Esophagus squamous epithelium (tissue), 5 donors: ENCODE data around the gene MBD3L2B. TPM values are rescaled to one million over a fixed set of nuclear protein-coding genes. Genes with fewer than 3 reads are reported as not detected.
"Not testable (repeated sequence)": the region's sequence is repeated elsewhere in the genome, so short reads cannot be mapped to it uniquely, and the experiment has no call there.

ENCODE experiments used
- DNase-seq: peaks from one replicate; lab custom pipeline; 2025; lab: John Stamatoyannopoulos, UW
- H3K27ac ChIP-seq, 4 donors: fragments of 200-600 bp; sonication (generic); one replicate each; pipeline ENCODE4 v1.5.1; 2016 to 2019; ENCODE audit warnings: mild to moderate bottlenecking in 1 of 4
- H3K27me3 ChIP-seq, 4 donors: fragments of 200-600 bp; sonication (generic); 1 replicate in 3 of 4; 2 replicates in 1 of 4; pipeline versions ENCODE4 v1.5.1 to v1.6.0; 2017 to 2021; ENCODE audit warnings: antibody characterized with exemption in 1 of 4
- H3K36me3 ChIP-seq, 3 donors: fragments of 200-600 bp; sonication (generic); one replicate each; pipeline ENCODE4 v1.5.1; 2016 to 2019
- H3K4me1 ChIP-seq, 3 donors: fragments of 200-600 bp; sonication (generic); one replicate each; pipeline ENCODE4 v1.5.1; 2017 to 2019
- H3K4me3 ChIP-seq, 4 donors: fragments of 200-600 bp; sonication (generic); 1 replicate in 3 of 4; 2 replicates in 1 of 4; pipeline ENCODE4 v1.5.1; 2016 to 2019; ENCODE audit warnings: mild to moderate bottlenecking in 2 of 4, moderate library complexity in 1 of 4
- H3K9me3 ChIP-seq, 3 donors: fragments of 200-600 bp; sonication (generic); one replicate each; pipeline ENCODE4 v1.5.1; 2016 to 2019
- POLR2A ChIP-seq, 4 donors: fragments of 450-650 bp; IDR thresholded peaks; one replicate each; pipeline ENCODE4 v1.6.1; 2017; ENCODE audit warnings: antibody characterized with exemption in 4 of 4, mild to moderate bottlenecking in 4 of 4, moderate library complexity in 3 of 4
- WGBS, 2 donors: methylation state at CpG; one replicate each; pipeline ENCODE4 v1.1.5; 2018; 5-methylcytosine and 5-hydroxymethylcytosine counted together
- intact Hi-C: fragments of 100-400 bp; cut with DNase I; formaldehyde crosslinking; loops from one replicate; pipeline ENCODE4 v1.15.0; 2022
- total RNA-seq, 4 donors: library from RNA; depleted of rRNA; stranded (reverse); fragments of >200 nt; gene quantifications; one replicate each; pipeline ENCODE4 v1.1.0, GENCODE V29; 2016
- TF ChIP-seq, protein P1 (sequence below), 6 experiments: fragments of 450-650 bp in 4 of 6; fragments of 200-600 bp in 2 of 6; sonication (generic) in 2 of 6; IDR thresholded peaks; one replicate each; pipeline ENCODE4 v1.5.1; 2016 to 2019; ENCODE audit warnings: antibody characterized with exemption in 6 of 6, mild to moderate bottlenecking in 4 of 6, moderate library complexity in 4 of 6
- donor health status: DM: yes; HTN: yes; CAD: no.

Gene MBD3L2B
- total RNA-seq, 4 donors from 2014 or later = not detected

GRCh38 chr19:7049021-7049420, 27.8 kb upstream of the MBD3L2B start, which contains the start of gene MBD3L2:
Gene MBD3L2, plus strand, starts transcription at chr19:7049321. Its CDS starts 53 bp downstream, at chr19:7049374.
- H3K36me3 ChIP-seq, intact Hi-C loops, H3K27ac ChIP-seq, H3K4me1 ChIP-seq, H3K9me3 ChIP-seq, DNase-seq, H3K27me3 ChIP-seq, H3K4me3 ChIP-seq: not testable (repeated sequence)
- no CpG with 5 or more reads among the region's 7 CpGs for WGBS, 2 donors

DNA sequence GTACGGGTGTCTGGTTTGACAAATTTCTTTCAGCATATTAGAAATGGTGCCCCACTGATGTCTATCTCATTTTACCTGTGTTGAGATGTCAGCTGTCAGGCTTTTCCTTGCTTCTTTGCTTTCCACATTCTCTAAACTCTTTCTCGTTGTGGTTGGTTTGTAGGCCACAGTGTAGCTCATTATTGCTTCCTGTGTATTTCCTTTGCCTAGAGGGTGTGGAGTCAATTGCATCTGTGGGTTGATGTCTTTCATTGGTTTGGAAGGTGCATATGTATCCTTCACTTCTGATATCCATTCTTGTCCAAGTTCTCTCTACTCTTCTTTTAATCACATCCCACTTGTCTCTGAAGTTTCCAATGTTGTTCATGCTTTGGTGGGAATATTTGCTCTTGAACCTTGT, 20.3 kb upstream of the MBD3L2B start:
- H3K9me3 ChIP-seq, H3K36me3 ChIP-seq, H3K4me1 ChIP-seq, DNase-seq, H3K4me3 ChIP-seq, H3K27me3 ChIP-seq, intact Hi-C loops, H3K27ac ChIP-seq: not testable (repeated sequence)
- no CpG with 5 or more reads among the region's 2 CpGs for WGBS, 2 donors

GRCh38 chr19:7040079-7040478, 18.8 kb upstream of the MBD3L2B start, which contains the start of gene MBD3L4:
Gene MBD3L4, minus strand, starts transcription at chr19:7040179. Its CDS starts 35 bp downstream, at chr19:7040144.
- intact Hi-C loops, H3K4me3 ChIP-seq, H3K27me3 ChIP-seq, H3K4me1 ChIP-seq, H3K9me3 ChIP-seq, H3K36me3 ChIP-seq, H3K27ac ChIP-seq, DNase-seq: not testable (repeated sequence)
- WGBS, 2 donors = 100% methylated on average over 1 of the region's 9 CpGs; no CpG with 5 or more reads in 1 of the 2 donors

DNA sequence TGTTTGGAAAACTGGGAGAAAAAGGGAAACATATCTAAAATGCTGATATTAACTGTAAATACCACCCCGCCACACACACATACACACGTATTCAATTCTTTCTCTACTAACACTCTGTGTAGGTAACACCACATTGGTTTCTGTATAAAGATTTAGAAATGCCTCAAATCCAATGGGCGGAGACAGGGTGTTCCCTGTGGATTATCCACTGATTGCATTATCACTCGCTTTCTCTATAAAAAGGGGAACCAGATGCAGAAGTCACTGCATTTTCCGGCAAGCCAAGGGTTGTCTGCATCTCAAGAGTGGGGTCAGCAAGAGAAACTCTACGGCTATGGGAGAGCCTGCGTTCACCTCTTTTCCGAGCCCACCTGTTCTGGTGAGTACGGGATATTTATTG, 9.0 kb upstream of the MBD3L2B start, which contains the start of gene MBD3L5:
Gene MBD3L5, plus strand, starts transcription at position 301 of the 400 bp plus-strand sequence. Its CDS starts 34 bp downstream, at position 335.
- DNase-seq, H3K9me3 ChIP-seq, intact Hi-C loops, H3K4me3 ChIP-seq, H3K27me3 ChIP-seq, H3K4me1 ChIP-seq, H3K27ac ChIP-seq, H3K36me3 ChIP-seq: not testable (repeated sequence)
- WGBS, 2 donors = no CpG with 5 or more reads among the region's 9 CpGs

DNA sequence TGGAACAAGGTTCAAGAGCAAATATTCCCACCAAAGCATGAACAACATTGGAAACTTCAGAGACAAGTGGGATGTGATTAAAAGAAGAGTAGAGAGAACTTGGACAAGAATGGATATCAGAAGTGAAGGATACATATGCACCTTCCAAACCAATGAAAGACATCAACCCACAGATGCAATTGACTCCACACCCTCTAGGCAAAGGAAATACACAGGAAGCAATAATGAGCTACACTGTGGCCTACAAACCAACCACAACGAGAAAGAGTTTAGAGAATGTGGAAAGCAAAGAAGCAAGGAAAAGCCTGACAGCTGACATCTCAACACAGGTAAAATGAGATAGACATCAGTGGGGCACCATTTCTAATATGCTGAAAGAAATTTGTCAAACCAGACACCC, 7.6 kb upstream of the MBD3L2B start:
- no CpG with 5 or more reads among the region's 1 CpG for WGBS, 2 donors
- H3K4me1 ChIP-seq, DNase-seq, H3K27ac ChIP-seq, H3K9me3 ChIP-seq, intact Hi-C loops, H3K36me3 ChIP-seq, H3K27me3 ChIP-seq, H3K4me3 ChIP-seq: not testable (repeated sequence)

GRCh38 chr19:7018828-7019227, 2.4 kb downstream of the MBD3L2B start:
- DNase-seq = no peak
- no peaks in the 10 kb centered on the region for H3K9me3 ChIP-seq
- H3K36me3 ChIP-seq = no peaks in the 10 kb centered on the region
- TF ChIP-seq, protein P1, sequence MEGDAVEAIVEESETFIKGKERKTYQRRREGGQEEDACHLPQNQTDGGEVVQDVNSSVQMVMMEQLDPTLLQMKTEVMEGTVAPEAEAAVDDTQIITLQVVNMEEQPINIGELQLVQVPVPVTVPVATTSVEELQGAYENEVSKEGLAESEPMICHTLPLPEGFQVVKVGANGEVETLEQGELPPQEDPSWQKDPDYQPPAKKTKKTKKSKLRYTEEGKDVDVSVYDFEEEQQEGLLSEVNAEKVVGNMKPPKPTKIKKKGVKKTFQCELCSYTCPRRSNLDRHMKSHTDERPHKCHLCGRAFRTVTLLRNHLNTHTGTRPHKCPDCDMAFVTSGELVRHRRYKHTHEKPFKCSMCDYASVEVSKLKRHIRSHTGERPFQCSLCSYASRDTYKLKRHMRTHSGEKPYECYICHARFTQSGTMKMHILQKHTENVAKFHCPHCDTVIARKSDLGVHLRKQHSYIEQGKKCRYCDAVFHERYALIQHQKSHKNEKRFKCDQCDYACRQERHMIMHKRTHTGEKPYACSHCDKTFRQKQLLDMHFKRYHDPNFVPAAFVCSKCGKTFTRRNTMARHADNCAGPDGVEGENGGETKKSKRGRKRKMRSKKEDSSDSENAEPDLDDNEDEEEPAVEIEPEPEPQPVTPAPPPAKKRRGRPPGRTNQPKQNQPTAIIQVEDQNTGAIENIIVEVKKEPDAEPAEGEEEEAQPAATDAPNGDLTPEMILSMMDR (IDR thresholded peaks at IDR 0.05) = no peak
- TF ChIP-seq POLR2A (IDR thresholded peaks at IDR 0.05) = no peak
- H3K27ac ChIP-seq = no peak overlapping the region
- intact Hi-C loops = no loop called here
- 66 to 70% methylated on average over 4 to 6 of the region's 6 CpGs for WGBS, 2 donors
- H3K4me3 ChIP-seq = no peak overlapping the region
- H3K4me1 ChIP-seq = no peaks in the 10 kb centered on the region
- H3K27me3 ChIP-seq = peaks cover 0 to 5% (median 0%) of the 10 kb centered on the region in 4 donors

DNA sequence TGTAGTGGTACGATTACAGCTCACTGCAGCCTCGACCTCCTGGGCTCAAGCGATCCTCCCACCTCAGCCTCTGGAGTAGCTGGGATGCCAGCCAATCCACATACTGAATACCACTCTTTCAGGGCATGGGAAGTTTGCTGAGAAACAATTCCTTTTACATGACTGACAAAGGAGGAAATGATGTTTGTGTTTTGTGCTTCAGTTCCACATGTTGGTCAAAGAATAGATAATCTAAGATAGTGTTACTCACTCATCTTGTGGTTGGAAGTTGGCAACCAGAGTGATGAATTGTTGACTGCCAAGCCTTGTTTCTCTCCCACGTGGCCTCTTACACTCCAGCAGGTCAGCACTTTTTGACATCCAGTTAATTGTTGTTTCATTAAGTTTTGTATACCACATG, 7.6 kb downstream of the MBD3L2B start:
- Histone ChIP-seq H3K9me3 (no peaks in the 10 kb centered on the region), H3K27ac (no peak overlapping the region), H3K4me1 (no peaks in the 10 kb centered on the region), H3K4me3 (no peak overlapping the region), H3K36me3 (no peaks in the 10 kb centered on the region), H3K27me3 (peaks cover 0 to 5% (median 0%) of the 10 kb centered on the region in 4 donors)
- DNase-seq = no peak
- intact Hi-C loops = no loop called here
- 47 to 57% methylated on average over 4 of the region's 4 CpGs for WGBS, 2 donors
- no peak for TF ChIP-seq POLR2A (IDR thresholded peaks at IDR 0.05)
- TF ChIP-seq, protein P1 (IDR thresholded peaks at IDR 0.05) = no peak
